Measurements from ENCODE around the gene ARHGAP24.

The ARHGAP24 gene

DNA sequence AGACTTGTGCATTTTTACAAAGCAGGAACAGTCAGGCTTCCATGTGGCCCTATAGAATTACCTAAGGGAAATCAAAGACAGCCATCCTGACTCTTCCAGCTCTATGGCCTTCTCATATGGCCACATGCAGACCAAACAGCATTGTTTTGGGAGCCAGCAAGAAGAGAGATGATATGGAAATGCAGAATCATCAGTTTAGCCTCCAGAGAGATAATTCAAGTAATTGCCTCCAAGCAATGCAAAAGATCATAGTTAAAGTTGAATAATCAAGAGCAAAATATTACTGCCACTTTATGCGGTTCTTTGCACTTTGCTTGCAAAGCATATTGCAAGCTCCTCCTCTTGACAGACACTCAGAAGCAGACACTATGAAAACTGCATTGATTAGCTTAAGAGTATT lies 207.4 kb downstream of the ARHGAP24 start:
- TF ChIP-seq, protein P1, sequence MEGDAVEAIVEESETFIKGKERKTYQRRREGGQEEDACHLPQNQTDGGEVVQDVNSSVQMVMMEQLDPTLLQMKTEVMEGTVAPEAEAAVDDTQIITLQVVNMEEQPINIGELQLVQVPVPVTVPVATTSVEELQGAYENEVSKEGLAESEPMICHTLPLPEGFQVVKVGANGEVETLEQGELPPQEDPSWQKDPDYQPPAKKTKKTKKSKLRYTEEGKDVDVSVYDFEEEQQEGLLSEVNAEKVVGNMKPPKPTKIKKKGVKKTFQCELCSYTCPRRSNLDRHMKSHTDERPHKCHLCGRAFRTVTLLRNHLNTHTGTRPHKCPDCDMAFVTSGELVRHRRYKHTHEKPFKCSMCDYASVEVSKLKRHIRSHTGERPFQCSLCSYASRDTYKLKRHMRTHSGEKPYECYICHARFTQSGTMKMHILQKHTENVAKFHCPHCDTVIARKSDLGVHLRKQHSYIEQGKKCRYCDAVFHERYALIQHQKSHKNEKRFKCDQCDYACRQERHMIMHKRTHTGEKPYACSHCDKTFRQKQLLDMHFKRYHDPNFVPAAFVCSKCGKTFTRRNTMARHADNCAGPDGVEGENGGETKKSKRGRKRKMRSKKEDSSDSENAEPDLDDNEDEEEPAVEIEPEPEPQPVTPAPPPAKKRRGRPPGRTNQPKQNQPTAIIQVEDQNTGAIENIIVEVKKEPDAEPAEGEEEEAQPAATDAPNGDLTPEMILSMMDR (IDR thresholded peaks at IDR 0.05; ENCODE audit: low read depth, low read length), result no peak
- no peak for DNase-seq (ENCODE audit: extremely low read depth, low read depth)

DNA sequence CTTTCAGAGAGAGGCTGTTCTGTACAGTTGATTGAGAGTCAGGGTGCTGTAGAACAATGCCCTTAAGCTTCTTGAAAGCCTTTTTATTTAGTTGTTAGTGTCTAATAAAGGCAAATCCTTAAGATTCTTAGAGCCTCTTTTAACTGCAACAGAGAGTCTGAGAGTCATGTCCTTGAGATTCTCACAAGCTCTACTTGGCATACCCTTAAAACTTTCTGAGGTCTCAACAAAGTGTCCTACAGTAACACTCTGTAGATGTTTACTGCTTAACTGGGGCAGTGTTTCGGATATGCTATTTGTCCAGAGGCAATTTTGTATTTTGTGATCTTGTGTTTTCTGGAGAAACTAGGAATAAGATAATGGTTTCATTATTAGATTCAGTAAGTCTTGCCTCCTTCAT lies 209.7 kb downstream of the ARHGAP24 start:
- TF ChIP-seq, protein P1 (IDR thresholded peaks at IDR 0.05; ENCODE audit: low read depth, low read length), result no peak
- no peak for DNase-seq (ENCODE audit: extremely low read depth, low read depth)

DNA sequence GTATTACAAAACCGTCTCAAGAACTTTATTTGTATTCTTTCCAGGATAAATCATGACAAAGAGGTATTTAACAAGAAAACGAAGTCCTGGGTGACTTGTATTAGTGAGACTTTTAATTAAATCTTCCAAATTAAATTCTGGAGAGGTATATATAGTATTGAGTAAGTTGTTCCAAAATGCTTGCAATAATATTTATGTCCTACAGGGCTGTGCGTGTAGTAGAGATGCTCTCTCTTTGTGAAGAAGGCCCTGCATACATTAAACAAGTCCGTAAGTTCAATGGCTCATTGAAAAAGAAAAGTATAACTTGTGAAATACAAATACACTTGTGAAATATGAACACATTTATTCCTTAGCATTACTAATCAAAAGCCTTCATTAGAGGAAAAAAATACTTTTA lies 211.4 kb downstream of the ARHGAP24 start:
- no peak for DNase-seq (ENCODE audit: extremely low read depth, low read depth)
- TF ChIP-seq, protein P1 (IDR thresholded peaks at IDR 0.05; ENCODE audit: low read depth, low read length), result no peak

DNA sequence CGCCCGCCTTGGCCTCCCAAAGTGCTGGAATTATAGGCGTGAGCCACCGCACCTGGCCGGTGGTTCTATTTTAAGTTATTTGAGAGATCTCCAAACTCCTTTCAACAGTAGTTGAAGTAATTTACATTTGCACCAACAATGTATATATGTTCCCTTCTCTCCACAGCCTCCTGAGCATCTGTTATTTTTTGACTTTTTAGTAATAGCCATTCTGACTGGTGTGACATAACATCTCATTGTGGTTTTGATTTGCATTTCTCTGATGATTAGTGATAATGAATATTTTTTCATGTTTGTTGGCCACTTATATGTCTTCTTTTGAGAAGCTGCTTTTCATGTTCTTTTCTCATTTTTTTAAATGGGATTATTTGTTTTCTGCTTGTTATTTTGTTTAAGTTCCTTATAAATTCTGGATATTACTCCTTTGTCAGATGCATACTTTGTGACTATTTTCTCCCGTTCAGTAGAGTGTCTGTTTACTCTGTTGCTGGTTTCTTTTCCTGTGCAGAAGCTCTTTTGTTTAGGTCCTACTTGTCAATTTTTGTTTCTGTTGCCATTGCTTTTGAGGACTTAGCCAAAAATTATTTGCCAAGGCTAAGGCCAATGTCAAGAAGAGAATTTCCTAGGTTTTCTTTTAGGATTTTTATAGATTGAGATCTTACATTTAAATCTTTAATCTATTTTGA lies 213.2 kb downstream of the ARHGAP24 start:
- TF ChIP-seq, protein P1 (IDR thresholded peaks at IDR 0.05; ENCODE audit: low read depth, low read length), result no peak
- no peak for DNase-seq (ENCODE audit: extremely low read depth, low read depth)

DNA sequence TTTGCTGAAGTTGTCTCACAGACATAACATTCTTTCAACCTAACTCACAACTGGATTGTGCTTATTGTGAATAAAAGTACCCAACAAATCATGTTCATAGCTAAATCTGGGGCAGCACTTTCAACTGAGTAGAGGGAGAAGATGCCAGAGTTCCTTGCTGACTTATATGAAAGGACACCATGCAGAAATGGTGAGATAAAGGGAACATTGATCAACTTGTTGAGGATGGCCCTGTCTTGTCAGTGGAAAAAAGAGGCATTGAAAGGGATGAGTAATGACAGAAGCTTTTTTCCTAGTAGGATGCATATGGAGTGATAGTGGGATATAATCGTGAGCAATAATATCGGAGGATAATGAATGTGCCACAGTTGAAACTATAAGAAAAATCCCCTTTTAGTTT lies 221.7 kb downstream of the ARHGAP24 start:
- DNase-seq (ENCODE audit: extremely low read depth, low read depth), result no peak
- TF ChIP-seq, protein P1 (IDR thresholded peaks at IDR 0.05; ENCODE audit: low read depth, low read length), result no peak

DNA sequence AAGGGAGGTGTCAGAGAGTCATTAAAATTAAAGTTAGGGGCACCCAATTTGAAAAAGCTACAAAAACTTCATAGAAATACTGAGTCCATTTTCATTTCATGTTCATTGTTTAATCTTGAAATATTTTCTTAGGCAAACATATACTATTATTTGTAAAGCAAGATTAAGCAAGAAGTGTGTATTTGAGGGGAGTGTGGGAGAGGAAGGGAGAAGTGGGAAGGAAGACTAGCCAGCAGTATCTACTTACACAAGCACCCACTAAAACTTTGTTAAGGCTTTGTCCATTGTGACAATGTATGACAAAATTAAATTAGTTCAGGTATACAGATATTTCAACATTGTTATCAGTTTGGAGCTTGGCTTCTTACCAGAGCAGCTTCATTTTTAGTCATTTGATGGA lies 222.9 kb downstream of the ARHGAP24 start:
- no peak for DNase-seq (ENCODE audit: extremely low read depth, low read depth)

DNA sequence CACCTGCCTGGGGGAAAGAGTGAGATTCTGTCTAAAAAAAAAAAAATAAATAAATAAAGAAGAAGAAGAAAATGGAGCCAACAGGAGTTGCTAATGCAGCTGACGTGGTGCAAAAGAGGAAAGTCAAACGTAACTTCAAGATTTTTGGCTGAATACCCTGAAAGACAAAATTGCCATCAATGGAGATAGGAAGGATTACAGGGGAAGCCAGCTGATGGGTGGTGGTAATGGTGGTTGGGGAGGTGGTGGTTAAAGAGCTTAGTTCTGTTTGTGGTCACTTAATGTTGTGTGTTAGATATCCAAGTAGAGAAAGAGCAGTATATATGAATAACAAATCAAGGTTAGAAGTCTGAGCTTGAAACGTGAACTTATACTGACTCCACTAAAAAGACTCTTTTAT lies 225.4 kb downstream of the ARHGAP24 start:
- TF ChIP-seq, protein P1 (IDR thresholded peaks at IDR 0.05; ENCODE audit: low read depth, low read length), result no peak

More for the DNA sequence above, 222.9 kb downstream of the ARHGAP24 start:
- TF ChIP-seq, protein P1 (IDR thresholded peaks at IDR 0.05; ENCODE audit: low read depth, low read length), result no peak

More for the DNA sequence above, 225.4 kb downstream of the ARHGAP24 start:
- no peak for DNase-seq (ENCODE audit: extremely low read depth, low read depth)
